Activated CD8-positive, alpha-beta memory T cell treated with anti-CD3 and anti-CD28 coated beads for 24 hours (primary cell): ENCODE data around the gene TALDO1.
A peak's percentile ranks its signal among the peaks of the same experiment; 100 is the strongest.

Experiments
- DNase-seq: peaks from one replicate; pipeline ENCODE4 v3.0.0-alpha.2; 2020

TALDO1 gene

GRCh38 chr11:770642-771616 lies 23.7 kb downstream of the TALDO1 start:
- DNase-seq: no peak

GRCh38 chr11:771617-772204 lies 24.4 kb downstream of the TALDO1 start:
- DNase-seq: no peak

GRCh38 chr11:772429-773390 lies 25.4 kb downstream of the TALDO1 start:
- no peak for DNase-seq

- DNase-seq: no peak
Measured at GRCh38 chr11:773425-773824, 26.2 kb downstream of the TALDO1 start.

- no peak for DNase-seq
Measured at GRCh38 chr11:773830-774229, 26.6 kb downstream of the TALDO1 start.

GRCh38 chr11:774873-775592 lies 27.8 kb downstream of the TALDO1 start:
- no peak for DNase-seq

GRCh38 chr11:776263-776560 lies 28.9 kb downstream of the TALDO1 start:
- no peak for DNase-seq

GRCh38 chr11:776561-777287 lies 29.5 kb downstream of the TALDO1 start:
- DNase-seq: no peak

GRCh38 chr11:777288-778255 lies 30.3 kb downstream of the TALDO1 start, which contains the start of gene GATD1:
TSS of gene GATD1 (minus strand) at chr11:777487. CDS start at chr11:777462, 25 bp downstream.
- peak; percentile 98 for DNase-seq

- no peak for DNase-seq
Measured at GRCh38 chr11:778976-779954, 32.0 kb downstream of the TALDO1 start.

- no peak for DNase-seq
Measured at GRCh38 chr11:779955-780532, 32.8 kb downstream of the TALDO1 start.

- no peak for DNase-seq
Measured at GRCh38 chr11:782264-783174, 35.3 kb downstream of the TALDO1 start.

GRCh38 chr11:783581-784015 lies 36.3 kb downstream of the TALDO1 start:
- no peak for DNase-seq

GRCh38 chr11:786235-787083 lies 39.2 kb downstream of the TALDO1 start:
- DNase-seq: no peak

GRCh38 chr11:787084-787675 lies 39.9 kb downstream of the TALDO1 start:
- DNase-seq: no peak

- DNase-seq: no peak
Measured at GRCh38 chr11:788009-788640, 40.9 kb downstream of the TALDO1 start.
